GM12878 (cell line): ENCODE measurements around the gene KIF23. TPM values are rescaled to one million over a fixed set of nuclear protein-coding genes. Genes with fewer than 3 reads are reported as not detected.

Experiments
- ATAC-seq: fragments of 200-7000 bp; cut with Tn5 transposase; 3 replicates; pipeline ENCODE4 v1.9.1; 2020; ENCODE audit warnings: mild to moderate bottlenecking, moderate library complexity
- BruUV-seq: library from RNA; stranded (reverse); fragments of 400-500 nt; replicated peaks from 2 replicates; lab custom pipeline; 2021; lab: Mats Ljungman, UMichigan
- CTCF ChIA-PET: fragments of 300-600 bp; sonication (Branson Sonifier 250); formaldehyde crosslinking; extraction: SDS; loops from one replicate; lab custom pipeline; 2021; ENCODE audit warnings: inconsistent platforms; lab: Yijun Ruan, JAX
- POLR2A ChIA-PET: fragments of 350-600 bp; formaldehyde crosslinking; extraction: SDS; loops from one replicate; lab custom pipeline; 2021; ENCODE audit warnings: inconsistent platforms; lab: Charles Lee
- RAD21 ChIA-PET: fragments of 300-600 bp; sonication (Branson Sonifier 250); formaldehyde crosslinking; loops from one replicate; lab custom pipeline; 2023; ENCODE audit warnings: antibody characterized with exemption; ENCODE audit not compliant: unreplicated experiment; lab: Charles Lee
- SMC1A ChIA-PET: fragments of 300-600 bp; sonication (Branson Sonifier 250); formaldehyde crosslinking; loops from one replicate; lab custom pipeline; 2023; ENCODE audit not compliant: unreplicated experiment, uncharacterized antibody; lab: Charles Lee
- DNase-seq: peaks from one replicate; pipeline ENCODE4 v3.0.0-alpha.2; 2011; ENCODE audit warnings: low read depth, low spot score
- FAIRE-seq: peaks from 3 replicates; lab custom pipeline; 2011; peaks lifted over from hg19 to GRCh38; lab: Jason Lieb, UNC
- H2AFZ ChIP-seq: 2 replicates; pipeline ENCODE4 v1.6.0; 2011; ENCODE audit warnings: low read depth, low read length, control low read depth; ENCODE audit not compliant: control insufficient read depth
- H3K27ac ChIP-seq: 2 replicates; pipeline ENCODE4 v1.5.1; 2011; ENCODE audit warnings: control low read depth; ENCODE audit not compliant: control insufficient read depth, insufficient read depth
- H3K27me3 ChIP-seq, 2 experiments: replicated peaks in 1 of 2; 2 replicates each; pipeline versions ENCODE4 v1.6.0 to v1.6.1; 2011; ENCODE audit warnings: low read length in 1 of 2; ENCODE audit not compliant: control insufficient read depth in 2 of 2, insufficient read depth in 2 of 2
- H3K36me3 ChIP-seq, 2 experiments: 2 replicates each; pipeline ENCODE4 v1.5.1; 2011; ENCODE audit warnings: low read length in 1 of 2; ENCODE audit not compliant: control insufficient read depth in 2 of 2, insufficient read depth in 2 of 2
- H3K4me1 ChIP-seq: 2 replicates; pipeline ENCODE4 v1.6.1; 2011; ENCODE audit warnings: mild to moderate bottlenecking, low read length, moderate library complexity, mixed read lengths; ENCODE audit not compliant: control insufficient read depth, insufficient read depth
- H3K4me2 ChIP-seq: 2 replicates; pipeline ENCODE4 v1.6.0; 2011; ENCODE audit warnings: control low read depth; ENCODE audit not compliant: control insufficient read depth, insufficient read depth
- H3K4me3 ChIP-seq: fragments of 200-600 bp; sonication (generic); 2 replicates; pipeline ENCODE4 v1.5.1; 2016
- H3K79me2 ChIP-seq: 2 replicates; pipeline ENCODE4 v1.6.0; 2011; ENCODE audit warnings: low read length; ENCODE audit not compliant: control insufficient read depth, insufficient read depth
- H3K9ac ChIP-seq: 2 replicates; pipeline ENCODE4 v1.8.0; 2011; ENCODE audit warnings: low read length, control low read depth, mixed read lengths; ENCODE audit not compliant: control insufficient read depth, insufficient read depth
- H3K9me3 ChIP-seq: replicated peaks from 3 replicates; pipeline ENCODE4 v1.5.1; 2011; ENCODE audit warnings: mild to moderate bottlenecking, low read length; ENCODE audit not compliant: control insufficient read depth, insufficient read depth
- H4K20me1 ChIP-seq: 2 replicates; pipeline ENCODE4 v1.6.0; 2011; ENCODE audit not compliant: control insufficient read depth, insufficient read depth
- CREM ChIP-seq: IDR thresholded peaks from 2 replicates; pipeline ENCODE4 v1.6.1; 2014; ENCODE audit warnings: antibody characterized with exemption, low read depth
- EGR1 ChIP-seq, 2 experiments: IDR thresholded peaks; 1 replicate in 1 of 2; 2 replicates in 1 of 2; pipeline ENCODE4 v1.6.1; 2011 to 2012; ENCODE audit warnings: low read depth in 2 of 2, low read length in 2 of 2, borderline replicate concordance in 1 of 2, mild to moderate bottlenecking in 1 of 2, moderate library complexity in 1 of 2
- ESRRA ChIP-seq: IDR thresholded peaks from 2 replicates; pipeline ENCODE4 v1.6.1; 2012; ENCODE audit warnings: mild to moderate bottlenecking, low read length, improper control_type of control experiment
- HDAC2 ChIP-seq: fragments of 200-600 bp; sonication (generic); IDR thresholded peaks from 2 replicates; pipeline ENCODE4 v1.6.1; 2017
- MXI1 ChIP-seq: fragments of 150-350 bp; IDR thresholded peaks from 2 replicates; pipeline ENCODE4 v1.6.1; 2011; ENCODE audit warnings: low read depth, mild to moderate bottlenecking, inconsistent platforms, low read length, improper control_type of control experiment
- NR2C1 ChIP-seq: fragments of 450-650 bp; IDR thresholded peaks from 2 replicates; pipeline ENCODE4 v1.6.1; 2017; ENCODE audit warnings: antibody characterized with exemption, mild to moderate bottlenecking, moderate library complexity
- NR2C2 ChIP-seq: IDR thresholded peaks from 2 replicates; pipeline ENCODE4 v1.6.1; 2011; ENCODE audit warnings: borderline replicate concordance, low read depth; ENCODE audit not compliant: control insufficient read depth, insufficient read length
- PBX3 ChIP-seq: IDR thresholded peaks from 2 replicates; pipeline ENCODE4 v1.6.1; 2011; ENCODE audit warnings: mild to moderate bottlenecking, low read depth, low read length, moderate library complexity; ENCODE audit not compliant: insufficient replicate concordance
- RELA ChIP-seq: fragments of 450-650 bp; IDR thresholded peaks from 2 replicates; pipeline ENCODE4 v1.8.0; 2014; ENCODE audit warnings: borderline replicate concordance; ENCODE audit not compliant: partially characterized antibody
- SREBF2 ChIP-seq: IDR thresholded peaks from 2 replicates; pipeline ENCODE4 v1.6.1; 2012; ENCODE audit warnings: mild to moderate bottlenecking, low read length
- STAT3 ChIP-seq: IDR thresholded peaks from 2 replicates; pipeline ENCODE4 v1.6.1; 2011; ENCODE audit warnings: low read depth, low read length, improper control_type of control experiment
- ZNF274 ChIP-seq: IDR thresholded peaks from one replicate; pipeline ENCODE4 v1.8.0; 2011; ENCODE audit not compliant: insufficient read length, insufficient read depth
- WGBS: methylation state at CpG from one replicate; pipeline ENCODE4 v1.1.6; 2016; ENCODE audit warnings: low lambda C conversion rate; ENCODE audit not compliant: insufficient replicate concordance, insufficient coverage; ENCODE audit errors: missing lambda C conversion rate; 5-methylcytosine and 5-hydroxymethylcytosine counted together
- in situ Hi-C: fragments of 300-500 bp; cut with MboI; formaldehyde crosslinking; loops from 9 replicates; pipeline ENCODE4 v1.14.3; 2018; ENCODE audit warnings: mixed read lengths
- intact Hi-C: fragments of 100-400 bp; cut with micrococcal nuclease; formaldehyde crosslinking; loops from one replicate; pipeline ENCODE4 v1.14.2; 2022; ENCODE audit not compliant: unreplicated experiment
- polyA plus RNA-seq, 11 experiments: library from polyadenylated mRNA; depleted of rRNA in 4 of 11; unstranded in 6 of 11; stranded (reverse) in 5 of 11; fragments of >200 nt; fragmentation: Nextera tagmentation in 4 of 11; fragmentation: Illumina TruSeq in 1 of 11; extraction: Ambion mirVana in 4 of 11; extraction: Trizol in 1 of 11; gene quantifications; 1 replicate in 1 of 11; 2 replicates in 10 of 11; pipeline versions ENCODE4 v1.2.1 to v1.2.3, GENCODE V29; 2011 to 2016; ENCODE audit warnings: inconsistent platforms in 2 of 11, missing spikeins in 2 of 11, low read depth in 1 of 11
- total RNA-seq, 4 experiments: library from RNA; depleted of rRNA in 3 of 4; stranded (reverse); fragments of >200 nt in 3 of 4; fragmentation: Illumina TruSeq in 1 of 4; extraction: Trizol in 1 of 4; gene quantifications; 2 replicates each; pipeline versions ENCODE4 v1.2.1 to v1.2.3, GENCODE V29; 2013 to 2021
- TF ChIP-seq, protein P1 (sequence below): IDR thresholded peaks from 2 replicates; pipeline ENCODE4 v1.6.1; 2012; ENCODE audit warnings: low read length, inconsistent platforms

KIF23 gene
- total and polyA plus RNA-seq, 10 of the 15 experiments (the other 5 are each of a cell fraction or from before 2014, with no cell fraction given), result 28.0 to 62.5 (median 46.6) TPM

- no peak for ATAC-seq
- no peaks in the 10 kb centered on the region for H3K4me1 ChIP-seq
- RAD21 ChIA-PET, result no interaction called here
- TF ChIP-seq STAT3 (no peak), NR2C2 (peak; percentile 44)
- TF ChIP-seq, all 136 proteins: peak for 1
- no TSS peak for BruUV-seq
- DNase-seq (no peak), FAIRE-seq (no peak)
- Histone ChIP-seq H3K9me3 (no peaks in the 10 kb centered on the region), H3K36me3 (no peaks in the 10 kb centered on the region), H3K4me3 (no peak overlapping the region), H3K4me2 (no peak overlapping the region), H3K27me3 (peaks cover 0 to 3% of the 10 kb centered on the region in 2 experiments; a peak in 1 of 4 replicates), H3K9ac (no peak overlapping the region), H3K79me2 (no peaks in the 10 kb centered on the region), H2AFZ (no peak overlapping the region), H3K27ac (no peak overlapping the region), H4K20me1 (no peaks in the 10 kb centered on the region)
- intact Hi-C loops, result no loop called here
- 80% methylated on average over 2 of the region's 2 CpGs for WGBS
- ChIA-PET SMC1A (no interaction called here), CTCF (no interaction called here), POLR2A (no interaction called here)
- in situ Hi-C loops, result loop anchor here (5.0 kb wide), 1 partner anchor 324 kb away; no protein-coding TSS in a partner anchor
These were observed 28.3 kb upstream of the KIF23 start for GRCh38 chr15:69385831-69386230.

GRCh38 chr15:69386284-69386683 lies 27.9 kb upstream of the KIF23 start:
- intact Hi-C loops, result no loop called here
- FAIRE-seq, result no peak
- Histone ChIP-seq H3K27ac (no peak overlapping the region), H3K9me3 (no peaks in the 10 kb centered on the region), H2AFZ (no peak overlapping the region), H3K9ac (no peak overlapping the region), H4K20me1 (no peaks in the 10 kb centered on the region), H3K4me2 (no peak overlapping the region), H3K79me2 (no peaks in the 10 kb centered on the region), H3K4me3 (no peak overlapping the region), H3K36me3 (no peaks in the 10 kb centered on the region)
- ChIA-PET POLR2A (no interaction called here), RAD21 (no interaction called here), SMC1A (no interaction called here), CTCF (no interaction called here)
- ATAC-seq, result no peak
- no TSS peak for BruUV-seq
- WGBS, result 40% methylated on average over 4 of the region's 7 CpGs
- DNase-seq, result no peak
- in situ Hi-C loops, result loop anchor here (5.0 kb wide), 1 partner anchor 324 kb away; no protein-coding TSS in a partner anchor
- TF ChIP-seq RELA (no peak), EGR1 (IDR thresholded peaks at IDR 0.05; ENCODE audit: borderline replicate concordance in 1 of 2, low read depth in 2 of 2, low read length in 2 of 2) (no peak), STAT3 (no peak), NR2C1 (no peak), SREBF2 (no peak), CREM (no peak), ZNF274 (no peak), MXI1 (no peak), HDAC2 (no peak), ESRRA (no peak), PBX3 (no peak)
- TF ChIP-seq, protein P1, sequence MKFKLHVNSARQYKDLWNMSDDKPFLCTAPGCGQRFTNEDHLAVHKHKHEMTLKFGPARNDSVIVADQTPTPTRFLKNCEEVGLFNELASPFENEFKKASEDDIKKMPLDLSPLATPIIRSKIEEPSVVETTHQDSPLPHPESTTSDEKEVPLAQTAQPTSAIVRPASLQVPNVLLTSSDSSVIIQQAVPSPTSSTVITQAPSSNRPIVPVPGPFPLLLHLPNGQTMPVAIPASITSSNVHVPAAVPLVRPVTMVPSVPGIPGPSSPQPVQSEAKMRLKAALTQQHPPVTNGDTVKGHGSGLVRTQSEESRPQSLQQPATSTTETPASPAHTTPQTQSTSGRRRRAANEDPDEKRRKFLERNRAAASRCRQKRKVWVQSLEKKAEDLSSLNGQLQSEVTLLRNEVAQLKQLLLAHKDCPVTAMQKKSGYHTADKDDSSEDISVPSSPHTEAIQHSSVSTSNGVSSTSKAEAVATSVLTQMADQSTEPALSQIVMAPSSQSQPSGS, result no peak
- TF ChIP-seq, all 136 proteins: peak for 0
- no peaks in the 10 kb centered on the region for H3K4me1 ChIP-seq
- H3K27me3 ChIP-seq, result peaks cover 0 to 3% of the 10 kb centered on the region in 2 experiments; a peak in 1 of 4 replicates
